Measurements from ENCODE around the gene FATE1. TPM values are rescaled to one million over a fixed set of nuclear protein-coding genes. Genes with fewer than 3 reads are reported as not detected.

FATE1 gene
- total RNA-seq, 1 donor from 2014 or later, result not detected

DNA sequence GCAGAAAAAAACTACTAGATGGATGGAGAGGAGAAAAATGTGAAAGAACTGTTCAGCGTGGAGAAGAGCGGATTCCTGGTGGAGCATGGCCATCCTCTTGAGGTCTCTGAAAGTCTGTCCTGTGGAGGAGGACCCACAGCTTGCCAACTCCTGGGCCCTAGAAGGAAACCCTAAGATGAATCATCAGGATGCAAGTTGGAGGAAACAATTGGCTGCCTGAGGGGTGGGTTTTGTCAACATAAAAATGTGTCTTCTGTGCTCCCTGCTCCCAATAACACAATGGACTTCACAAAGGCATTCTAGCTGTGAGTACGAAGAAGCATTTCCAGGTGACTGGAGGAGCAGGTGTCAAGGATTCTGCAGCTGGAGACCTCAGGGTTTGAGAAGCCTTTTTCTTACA lies 55.9 kb downstream of the FATE1 start:
- TF ChIP-seq, protein P1, sequence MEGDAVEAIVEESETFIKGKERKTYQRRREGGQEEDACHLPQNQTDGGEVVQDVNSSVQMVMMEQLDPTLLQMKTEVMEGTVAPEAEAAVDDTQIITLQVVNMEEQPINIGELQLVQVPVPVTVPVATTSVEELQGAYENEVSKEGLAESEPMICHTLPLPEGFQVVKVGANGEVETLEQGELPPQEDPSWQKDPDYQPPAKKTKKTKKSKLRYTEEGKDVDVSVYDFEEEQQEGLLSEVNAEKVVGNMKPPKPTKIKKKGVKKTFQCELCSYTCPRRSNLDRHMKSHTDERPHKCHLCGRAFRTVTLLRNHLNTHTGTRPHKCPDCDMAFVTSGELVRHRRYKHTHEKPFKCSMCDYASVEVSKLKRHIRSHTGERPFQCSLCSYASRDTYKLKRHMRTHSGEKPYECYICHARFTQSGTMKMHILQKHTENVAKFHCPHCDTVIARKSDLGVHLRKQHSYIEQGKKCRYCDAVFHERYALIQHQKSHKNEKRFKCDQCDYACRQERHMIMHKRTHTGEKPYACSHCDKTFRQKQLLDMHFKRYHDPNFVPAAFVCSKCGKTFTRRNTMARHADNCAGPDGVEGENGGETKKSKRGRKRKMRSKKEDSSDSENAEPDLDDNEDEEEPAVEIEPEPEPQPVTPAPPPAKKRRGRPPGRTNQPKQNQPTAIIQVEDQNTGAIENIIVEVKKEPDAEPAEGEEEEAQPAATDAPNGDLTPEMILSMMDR (IDR thresholded peaks at IDR 0.05), result no peak
- Mint-ChIP-seq H3K9me3 (ENCODE audit: unreplicated experiment) (peaks cover 47% of the 10 kb centered on the region), H3K4me1 (ENCODE audit: unreplicated experiment) (no peaks in the 10 kb centered on the region), H3K4me3 (ENCODE audit: unreplicated experiment) (no peak overlapping the region), H3K36me3 (ENCODE audit: unreplicated experiment) (no peaks in the 10 kb centered on the region), H3K27me3 (ENCODE audit: unreplicated experiment) (no peaks in the 10 kb centered on the region), H3K27ac (ENCODE audit: unreplicated experiment) (no peak overlapping the region)
- peak; percentile 40 for DNase-seq (ENCODE audit: extremely low spot score, unreplicated experiment)

Other genes with a start within 250 kb of the FATE1 start
- not detected in 2 replicates for gene PASD1, start 152.4 kb upstream of the FATE1 start, total RNA-seq
- gene PRRG3, start 20.6 kb upstream of the FATE1 start, total RNA-seq, result not detected in 2 replicates
- not detected in 2 replicates for gene CNGA2, start 18.7 kb downstream of the FATE1 start, total RNA-seq
- gene MAGEA4, start 196.9 kb downstream of the FATE1 start, total RNA-seq, result not detected in 2 replicates

Data from osteocyte (in vitro differentiated cells).